Measurements from ENCODE around the gene MINDY4. TPM values are rescaled to one million over a fixed set of nuclear protein-coding genes. Genes with fewer than 3 reads are reported as not detected.
A peak's percentile ranks its signal among the peaks of the same experiment; 100 is the strongest.

Gene MINDY4
- total RNA-seq, 1 donor from 2014 or later: 4.1 TPM

DNA sequence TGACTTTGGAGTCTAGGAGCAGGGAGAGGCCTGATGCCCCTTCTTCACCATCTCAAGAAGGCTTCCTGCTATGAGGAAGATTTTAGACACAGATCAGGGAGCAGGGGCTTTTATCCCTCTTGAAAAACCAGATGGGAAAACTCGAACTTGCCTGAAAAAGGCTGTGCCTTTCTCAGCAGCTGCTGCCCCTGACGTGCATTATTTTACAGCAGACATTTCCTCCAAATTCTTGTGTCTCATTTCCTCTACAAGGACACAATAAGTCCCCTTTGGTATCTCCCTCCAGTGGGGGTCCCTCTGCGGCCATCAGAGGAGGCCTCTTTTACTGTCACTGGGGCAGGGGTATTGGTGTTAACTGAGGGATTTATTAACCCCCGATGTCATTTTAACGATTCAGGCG lies 102.4 kb downstream of the MINDY4 start:
- Mint-ChIP-seq H3K27ac (ENCODE audit: unreplicated experiment) (no peak overlapping the region), H3K27me3 (ENCODE audit: low read depth, unreplicated experiment) (peaks cover 2% of the 10 kb centered on the region), H3K4me3 (ENCODE audit: unreplicated experiment) (no peak overlapping the region), H3K9me3 (ENCODE audit: unreplicated experiment) (peaks cover 3% of the 10 kb centered on the region), H3K4me1 (ENCODE audit: low read depth, unreplicated experiment) (peaks cover 4% of the 10 kb centered on the region), H3K36me3 (ENCODE audit: low read depth, unreplicated experiment) (peaks cover 16% of the 10 kb centered on the region)
- H3K27ac ChIP-seq (ENCODE audit: low read depth, low read length): no peak overlapping the region
- TF ChIP-seq, protein P1, sequence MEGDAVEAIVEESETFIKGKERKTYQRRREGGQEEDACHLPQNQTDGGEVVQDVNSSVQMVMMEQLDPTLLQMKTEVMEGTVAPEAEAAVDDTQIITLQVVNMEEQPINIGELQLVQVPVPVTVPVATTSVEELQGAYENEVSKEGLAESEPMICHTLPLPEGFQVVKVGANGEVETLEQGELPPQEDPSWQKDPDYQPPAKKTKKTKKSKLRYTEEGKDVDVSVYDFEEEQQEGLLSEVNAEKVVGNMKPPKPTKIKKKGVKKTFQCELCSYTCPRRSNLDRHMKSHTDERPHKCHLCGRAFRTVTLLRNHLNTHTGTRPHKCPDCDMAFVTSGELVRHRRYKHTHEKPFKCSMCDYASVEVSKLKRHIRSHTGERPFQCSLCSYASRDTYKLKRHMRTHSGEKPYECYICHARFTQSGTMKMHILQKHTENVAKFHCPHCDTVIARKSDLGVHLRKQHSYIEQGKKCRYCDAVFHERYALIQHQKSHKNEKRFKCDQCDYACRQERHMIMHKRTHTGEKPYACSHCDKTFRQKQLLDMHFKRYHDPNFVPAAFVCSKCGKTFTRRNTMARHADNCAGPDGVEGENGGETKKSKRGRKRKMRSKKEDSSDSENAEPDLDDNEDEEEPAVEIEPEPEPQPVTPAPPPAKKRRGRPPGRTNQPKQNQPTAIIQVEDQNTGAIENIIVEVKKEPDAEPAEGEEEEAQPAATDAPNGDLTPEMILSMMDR (IDR thresholded peaks at IDR 0.05; ENCODE audit: insufficient read depth, low read depth, low read length): no peak
- no peak for TF ChIP-seq EZH2 (IDR thresholded peaks at IDR 0.05; ENCODE audit: insufficient read depth, low read length)
- no peaks in the 10 kb centered on the region for H3K4me1 ChIP-seq (ENCODE audit: insufficient read depth, low read length)
- H3K4me2 ChIP-seq (ENCODE audit: low read length): no peak overlapping the region
- no peaks in the 10 kb centered on the region for H3K27me3 ChIP-seq (ENCODE audit: insufficient read depth, low read length)
- H3K4me3 ChIP-seq (ENCODE audit: insufficient read depth, low read depth, low read length): no peak overlapping the region
- no peaks in the 10 kb centered on the region for H3K79me2 ChIP-seq (ENCODE audit: insufficient read depth, low read length)
- FAIRE-seq: no peak
- H3K36me3 ChIP-seq (ENCODE audit: insufficient read depth, low read length): no peaks in the 10 kb centered on the region
- H4K20me1 ChIP-seq (ENCODE audit: insufficient read depth, low read length): no peaks in the 10 kb centered on the region
- DNase-seq (ENCODE audit: low read depth): no peak
- H2AFZ ChIP-seq (ENCODE audit: low read depth, low read length): no peak overlapping the region
- H3K9me3 ChIP-seq (ENCODE audit: insufficient read depth, low read depth, low read length): no peaks in the 10 kb centered on the region
- H3K9ac ChIP-seq (ENCODE audit: low read length): no peak overlapping the region

DNA sequence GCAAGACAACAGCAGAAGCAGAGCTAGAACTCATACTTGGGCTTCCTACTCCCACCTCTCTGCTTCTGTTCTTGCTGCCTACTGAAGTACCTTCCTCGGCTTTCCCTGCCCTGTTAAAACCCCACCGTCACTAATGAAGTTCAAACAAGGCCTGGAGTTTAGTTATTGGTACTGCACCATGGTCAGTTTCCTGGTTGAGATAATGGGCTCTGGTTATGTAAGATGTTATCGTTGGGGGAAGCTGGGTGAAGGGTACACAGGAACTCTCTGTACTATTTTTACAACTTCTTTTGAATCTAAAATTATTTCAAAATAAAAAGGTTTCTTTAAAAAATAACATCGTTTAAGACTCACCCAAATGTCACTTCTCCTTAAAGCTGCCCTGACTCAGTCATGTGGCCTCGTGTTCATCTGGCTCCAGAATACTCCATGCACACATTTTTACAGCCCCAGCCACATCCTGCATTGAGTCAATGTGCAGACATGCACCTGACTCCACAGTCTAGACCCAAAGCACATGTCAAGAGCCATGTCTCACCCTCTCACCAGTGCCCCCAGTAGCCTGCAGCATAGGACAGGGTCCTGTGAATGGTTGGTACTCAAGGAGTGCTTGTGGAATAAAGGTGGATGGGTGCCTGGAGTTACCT lies 103.6 kb downstream of the MINDY4 start:
- H3K36me3 Mint-ChIP-seq (ENCODE audit: low read depth, unreplicated experiment): peaks cover 17% of the 10 kb centered on the region
- H3K4me3 ChIP-seq (ENCODE audit: insufficient read depth, low read depth, low read length): no peak overlapping the region
- peaks cover 2% of the 10 kb centered on the region for H3K27me3 Mint-ChIP-seq (ENCODE audit: low read depth, unreplicated experiment)
- no peak overlapping the region for H3K27ac Mint-ChIP-seq (ENCODE audit: unreplicated experiment)
- peaks cover 13% of the 10 kb centered on the region for H3K4me1 Mint-ChIP-seq (ENCODE audit: low read depth, unreplicated experiment)
- no peaks in the 10 kb centered on the region for H3K9me3 ChIP-seq (ENCODE audit: insufficient read depth, low read depth, low read length)
- H3K27ac ChIP-seq (ENCODE audit: low read depth, low read length): no peak overlapping the region
- no peak for FAIRE-seq
- no peak overlapping the region for H3K4me2 ChIP-seq (ENCODE audit: low read length)
- H3K9me3 Mint-ChIP-seq (ENCODE audit: unreplicated experiment): peaks cover 3% of the 10 kb centered on the region
- no peak overlapping the region for H3K9ac ChIP-seq (ENCODE audit: low read length)
- no peaks in the 10 kb centered on the region for H3K4me1 ChIP-seq (ENCODE audit: insufficient read depth, low read length)
- no peaks in the 10 kb centered on the region for H3K27me3 ChIP-seq (ENCODE audit: insufficient read depth, low read length)
- no peak overlapping the region for H2AFZ ChIP-seq (ENCODE audit: low read depth, low read length)
- H3K36me3 ChIP-seq (ENCODE audit: insufficient read depth, low read length): no peaks in the 10 kb centered on the region
- H3K4me3 Mint-ChIP-seq (ENCODE audit: unreplicated experiment): no peak overlapping the region
- no peaks in the 10 kb centered on the region for H4K20me1 ChIP-seq (ENCODE audit: insufficient read depth, low read length)
- DNase-seq (ENCODE audit: low read depth): no peak
- no peaks in the 10 kb centered on the region for H3K79me2 ChIP-seq (ENCODE audit: insufficient read depth, low read length)
- TF ChIP-seq EZH2 (IDR thresholded peaks at IDR 0.05; ENCODE audit: insufficient read depth, low read length): no peak
- TF ChIP-seq, protein P1 (IDR thresholded peaks at IDR 0.05; ENCODE audit: insufficient read depth, low read depth, low read length): no peak

DNA sequence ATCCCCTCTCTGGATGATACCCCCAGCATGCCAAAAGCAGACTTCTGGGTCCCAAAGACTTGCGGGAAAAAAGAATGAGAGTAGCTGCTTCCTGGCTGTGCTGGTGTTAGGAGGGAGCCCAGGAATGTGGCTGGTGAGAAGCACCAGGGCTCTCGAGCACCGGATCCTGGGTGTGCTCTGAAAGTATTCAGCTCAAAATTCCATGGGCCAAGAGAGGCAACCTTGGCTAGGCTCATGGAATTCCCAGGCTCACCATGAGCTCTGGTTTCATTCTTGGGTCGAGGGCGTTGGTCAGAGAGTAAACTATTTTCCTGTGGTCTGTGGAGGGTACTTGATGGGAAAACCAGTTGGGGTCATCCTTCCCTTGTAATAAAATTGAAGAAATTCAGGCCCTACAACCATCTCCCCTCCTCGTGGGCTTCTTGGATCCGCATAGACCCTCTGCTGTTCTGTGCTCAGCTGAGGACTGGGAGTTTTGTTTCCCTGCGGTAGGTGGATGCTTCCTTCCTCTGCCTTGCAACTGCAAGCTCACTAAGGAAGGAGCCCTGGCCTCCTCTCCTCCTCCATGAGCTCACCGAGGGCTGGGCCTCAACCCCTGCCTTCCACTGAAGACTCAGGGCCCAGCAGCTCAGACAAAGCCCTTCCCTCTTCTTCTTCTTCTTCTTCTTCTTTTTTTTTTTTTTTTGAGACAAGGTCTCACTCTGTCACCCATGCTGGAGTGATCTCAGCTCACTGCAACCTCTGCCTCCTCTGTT lies 106.0 kb downstream of the MINDY4 start:
- Mint-ChIP-seq H3K27me3 (ENCODE audit: low read depth, unreplicated experiment) (peaks cover 7% of the 10 kb centered on the region), H3K27ac (ENCODE audit: unreplicated experiment) (no peak overlapping the region)
- no peak for FAIRE-seq

More for the DNA sequence above, 106.0 kb downstream of the MINDY4 start:
- Histone ChIP-seq H3K4me2 (ENCODE audit: low read length) (no peak overlapping the region), H3K4me1 (ENCODE audit: insufficient read depth, low read length) (no peaks in the 10 kb centered on the region), H3K27ac (ENCODE audit: low read depth, low read length) (no peak overlapping the region), H2AFZ (ENCODE audit: low read depth, low read length) (no peak overlapping the region), H3K9me3 (ENCODE audit: insufficient read depth, low read depth, low read length) (no peaks in the 10 kb centered on the region), H3K4me3 (ENCODE audit: insufficient read depth, low read depth, low read length) (no peak overlapping the region), H4K20me1 (ENCODE audit: insufficient read depth, low read length) (no peaks in the 10 kb centered on the region), H3K79me2 (ENCODE audit: insufficient read depth, low read length) (no peaks in the 10 kb centered on the region), H3K9ac (ENCODE audit: low read length) (no peak overlapping the region), H3K36me3 (ENCODE audit: insufficient read depth, low read length) (no peaks in the 10 kb centered on the region), H3K27me3 (ENCODE audit: insufficient read depth, low read length) (no peaks in the 10 kb centered on the region)
- no peak overlapping the region for H3K4me3 Mint-ChIP-seq (ENCODE audit: unreplicated experiment)
- H3K36me3 Mint-ChIP-seq (ENCODE audit: low read depth, unreplicated experiment): peaks cover 16% of the 10 kb centered on the region
- peak; percentile 27 for DNase-seq (ENCODE audit: low read depth)
- TF ChIP-seq EZH2 (IDR thresholded peaks at IDR 0.05; ENCODE audit: insufficient read depth, low read length): no peak
- TF ChIP-seq, protein P1 (IDR thresholded peaks at IDR 0.05; ENCODE audit: insufficient read depth, low read depth, low read length): no peak
- peaks cover 21% of the 10 kb centered on the region for H3K4me1 Mint-ChIP-seq (ENCODE audit: low read depth, unreplicated experiment)
- H3K9me3 Mint-ChIP-seq (ENCODE audit: unreplicated experiment): peaks cover 5% of the 10 kb centered on the region
